T-cell (primary cell): ENCODE measurements around the gene CPNE4. TPM values are rescaled to one million over a fixed set of nuclear protein-coding genes. Genes with fewer than 3 reads are reported as not detected.

Experiments used
- ATAC-seq, 4 experiments: fragments of 200-7000 bp in 3 of 4; fragments of 150-1000 bp in 1 of 4; cut with Tn5 transposase; replicated peaks in 1 of 4; 1 replicate in 3 of 4; 2 replicates in 1 of 4; pipeline ENCODE4 v1.10.0; 2021; ENCODE audit warnings: moderate library complexity in 3 of 4, mild to moderate bottlenecking in 2 of 4, moderate number of reproducible peaks in 1 of 4
- CTCF ChIA-PET, 2 donors: fragments of 300-600 bp; sonication (Branson Sonifier 250); formaldehyde crosslinking; loops; one replicate each; lab custom pipeline; 2022; ENCODE audit warnings: antibody characterized with exemption in 2 of 2; lab: Charles Lee
- POLR2A ChIA-PET, 2 donors: fragments of 300-600 bp; sonication (Branson Sonifier 250); formaldehyde crosslinking; loops; one replicate each; lab custom pipeline; 2022; ENCODE audit warnings: antibody characterized with exemption in 2 of 2; lab: Charles Lee
- DNase-seq, 35 experiments: peaks; one replicate each; pipeline versions ENCODE4 v3.0.0 to v3.0.0-alpha.2; 2013 to 2023
- H3K27ac ChIP-seq: one replicate; pipeline ENCODE4 v1.5.1; 2013; ENCODE audit warnings: low read length
- H3K27me3 ChIP-seq, 2 experiments: replicated peaks in 1 of 2; 1 replicate in 1 of 2; 2 replicates in 1 of 2; pipeline versions ENCODE4 v1.6.1 to v1.7.0; 2013; ENCODE audit warnings: low read length in 1 of 2, mixed read lengths in 1 of 2; ENCODE audit not compliant: control insufficient read depth in 2 of 2, insufficient read depth in 2 of 2; ENCODE audit errors: extremely low read depth in 1 of 2
- H3K36me3 ChIP-seq, 2 donors: 1 replicate in 1 of 2; 2 replicates in 1 of 2; pipeline versions ENCODE4 v1.6.1 to v1.7.0; 2013; ENCODE audit warnings: low read length in 1 of 2; ENCODE audit not compliant: control insufficient read depth in 2 of 2, insufficient read depth in 1 of 2; ENCODE audit errors: extremely low read depth in 1 of 2
- H3K4me1 ChIP-seq, 2 experiments: 1 replicate in 1 of 2; 2 replicates in 1 of 2; pipeline versions ENCODE4 v1.6.1 to v1.7.0; 2013; ENCODE audit warnings: low read length in 2 of 2, mixed read lengths in 1 of 2; ENCODE audit not compliant: insufficient read depth in 2 of 2, control insufficient read depth in 1 of 2; ENCODE audit errors: extremely low read depth in 1 of 2
- H3K4me3 ChIP-seq, 2 donors: 1 replicate in 1 of 2; 2 replicates in 1 of 2; pipeline versions ENCODE4 v1.5.1 to v1.7.0; 2013; ENCODE audit warnings: mild to moderate bottlenecking in 2 of 2, low read length in 1 of 2, moderate library complexity in 1 of 2; ENCODE audit not compliant: control insufficient read depth in 1 of 2; ENCODE audit errors: extremely low read depth in 1 of 2
- H3K9me3 ChIP-seq: 2 replicates; pipeline ENCODE4 v1.7.0; 2013
- H3K27ac Mint-ChIP-seq, 2 donors: one replicate each; pipeline ENCODE4 v1.8.0; 2020 to 2021; ENCODE audit warnings: mild to moderate bottlenecking in 2 of 2, mixed read lengths in 2 of 2
- H3K27me3 Mint-ChIP-seq, 2 donors: one replicate each; pipeline ENCODE4 v1.8.0; 2021 to 2022; ENCODE audit warnings: mixed read lengths in 2 of 2
- H3K36me3 Mint-ChIP-seq: one replicate; pipeline ENCODE4 v1.8.0; 2021; ENCODE audit warnings: mixed read lengths
- H3K4me1 Mint-ChIP-seq, 3 donors: one replicate each; pipeline ENCODE4 v1.8.0; 2020 to 2022; ENCODE audit warnings: mixed read lengths in 3 of 3, mild to moderate bottlenecking in 1 of 3
- H3K4me3 Mint-ChIP-seq, 3 donors: one replicate each; pipeline ENCODE4 v1.8.0; 2020 to 2022; ENCODE audit warnings: mild to moderate bottlenecking in 3 of 3, mixed read lengths in 3 of 3, moderate library complexity in 3 of 3
- H3K9me3 Mint-ChIP-seq, 3 donors: one replicate each; pipeline ENCODE4 v1.8.0; 2020 to 2022; ENCODE audit warnings: mixed read lengths in 3 of 3
- whole genome bisulfite sequencing: methylation state at CpG from one replicate; pipeline ENCODE4 v1.1.5; 2013; ENCODE audit warnings: missing lambda C conversion rate; ENCODE audit not compliant: insufficient coverage; 5-methylcytosine and 5-hydroxymethylcytosine counted together
- total RNA-seq, 35 experiments: library from RNA in 6 of 35; stranded (reverse) in 6 of 35; fragments of 120-200 nt in 1 of 35; gene quantifications; one replicate each; pipeline versions ENCODE4 v1.2.1 to v1.2.4 and lab custom pipeline; 2013 to 2026

The CPNE4 gene
- total RNA-seq, 5 donors from 2014 or later (not counting 1 experiment from before 2014, with no cell fraction given): not detected

DNA sequence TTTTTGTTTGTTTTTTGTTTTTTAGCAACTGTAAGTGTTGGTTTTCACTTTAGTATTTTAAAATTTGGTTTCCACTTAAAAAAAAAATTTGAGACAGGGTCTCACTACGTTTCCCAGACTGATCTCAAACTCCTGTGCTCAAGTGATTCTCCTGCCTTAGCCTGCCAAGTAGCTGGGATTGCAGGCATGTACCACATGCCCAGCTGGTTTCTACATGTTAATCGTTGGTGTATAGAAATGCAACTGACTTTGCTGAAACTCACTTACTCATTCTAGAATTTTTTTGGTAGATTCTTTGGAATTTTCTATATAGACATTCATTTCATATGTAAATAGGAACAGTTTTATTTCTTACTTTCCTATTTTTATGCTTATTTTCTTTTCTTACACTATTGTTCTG, 287.3 kb downstream of the CPNE4 start:
- Mint-ChIP-seq H3K4me1 (no peaks in the 10 kb centered on the region), H3K36me3 (no peaks in the 10 kb centered on the region), H3K27ac (no peak overlapping the region), H3K9me3 (peaks cover 0 to 4% (median 0%) of the 10 kb centered on the region in 3 donors), H3K27me3 (peaks cover 6 to 16% of the 10 kb centered on the region in 2 donors), H3K4me3 (no peak overlapping the region)
- Histone ChIP-seq H3K27me3 (peaks cover 0 to 5% of the 10 kb centered on the region in 2 experiments), H3K27ac (no peak overlapping the region), H3K9me3 (no peaks in the 10 kb centered on the region), H3K4me3 (no peak overlapping the region), H3K36me3 (no peaks in the 10 kb centered on the region), H3K4me1 (no peaks in the 10 kb centered on the region)
- CTCF ChIA-PET: no interaction called here
- ATAC-seq (no peak), DNase-seq (no peak)
- no CpG with 5 or more reads among the region's 2 CpGs for WGBS
- POLR2A ChIA-PET: no interaction called here

DNA sequence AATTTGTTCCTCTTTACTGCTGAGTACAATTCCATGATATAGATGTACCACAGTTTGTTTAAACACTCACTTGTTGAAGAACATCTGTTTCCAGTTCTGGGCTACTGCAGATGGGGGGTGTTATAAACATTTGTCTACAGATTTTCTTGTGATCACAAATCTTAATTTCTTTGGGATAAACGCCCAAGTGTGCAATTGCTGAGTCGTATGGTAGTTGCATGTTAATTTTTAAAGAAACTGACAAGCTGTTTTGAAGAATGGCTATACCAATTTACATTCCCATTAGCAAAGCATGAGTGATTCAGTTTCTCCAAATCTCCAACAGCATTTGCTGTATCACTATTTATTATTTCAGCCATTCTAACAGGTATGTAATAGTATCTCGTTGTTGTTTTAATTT, 290.0 kb downstream of the CPNE4 start:
- H3K4me3 ChIP-seq: no peak overlapping the region
- Mint-ChIP-seq H3K27ac (no peak overlapping the region), H3K9me3 (peaks cover 0 to 4% (median 0%) of the 10 kb centered on the region in 3 donors), H3K4me1 (no peaks in the 10 kb centered on the region), H3K27me3 (peaks cover 3 to 6% of the 10 kb centered on the region in 2 donors), H3K36me3 (no peaks in the 10 kb centered on the region), H3K4me3 (no peak overlapping the region)
- H3K9me3 ChIP-seq: no peaks in the 10 kb centered on the region
- CTCF ChIA-PET: no interaction called here
- no peaks in the 10 kb centered on the region for H3K4me1 ChIP-seq
- no peaks in the 10 kb centered on the region for H3K36me3 ChIP-seq
- DNase-seq: no peak
- ATAC-seq: no peak
- POLR2A ChIA-PET: no interaction called here
- H3K27ac ChIP-seq: no peak overlapping the region
- 80% methylated on average over 1 of the region's 3 CpGs for WGBS
- no peaks in the 10 kb centered on the region for H3K27me3 ChIP-seq

DNA sequence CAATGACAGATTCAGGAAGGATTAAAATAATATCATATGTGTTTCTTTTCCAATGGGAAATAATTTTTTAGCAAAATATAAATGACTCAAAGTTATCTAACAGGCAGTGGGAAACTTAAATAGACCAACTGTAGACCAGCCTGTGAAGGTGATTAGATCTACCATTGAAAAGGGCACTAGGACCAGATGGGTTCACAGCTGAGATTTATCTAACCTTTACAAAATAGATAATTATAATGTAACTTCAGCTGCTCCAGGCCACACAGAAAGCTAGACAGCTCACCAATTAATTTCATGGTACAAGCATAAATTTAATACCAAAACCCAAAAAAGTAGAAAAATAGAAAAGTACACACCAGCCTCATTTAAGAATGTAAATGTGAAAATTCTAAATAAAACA, 291.7 kb downstream of the CPNE4 start:
- no peak for ATAC-seq

DNA sequence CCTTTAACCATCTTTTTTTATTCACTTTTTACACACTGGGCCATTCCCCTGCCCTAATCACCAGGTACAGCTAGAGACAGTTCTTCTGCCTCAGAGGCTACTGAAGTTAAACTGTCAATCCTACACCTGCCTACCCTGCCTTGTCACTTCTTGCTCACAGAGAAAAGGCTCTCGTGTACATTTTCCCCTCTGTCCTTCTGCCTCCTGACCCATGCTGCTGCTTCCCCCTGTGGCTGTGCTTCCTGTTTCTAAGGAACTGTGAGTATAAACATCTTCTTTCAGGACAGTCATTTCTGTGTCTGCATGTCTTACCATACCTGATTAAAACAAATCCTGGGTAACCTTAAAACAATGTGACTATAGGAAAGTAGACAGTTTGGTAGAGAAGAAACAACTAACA, 295.6 kb downstream of the CPNE4 start:
- POLR2A ChIA-PET: no interaction called here
- no peaks in the 10 kb centered on the region for H3K36me3 ChIP-seq
- H3K4me1 ChIP-seq: no peaks in the 10 kb centered on the region
- no peaks in the 10 kb centered on the region for H3K9me3 ChIP-seq
- H3K27me3 ChIP-seq: no peaks in the 10 kb centered on the region
- no peak overlapping the region for H3K4me3 Mint-ChIP-seq
- peaks cover 3 to 13% of the 10 kb centered on the region in 2 donors for H3K27me3 Mint-ChIP-seq
- 67% methylated on average over 1 of the region's 1 CpG for WGBS
- no peaks in the 10 kb centered on the region for H3K4me1 Mint-ChIP-seq
- no peaks in the 10 kb centered on the region for H3K9me3 Mint-ChIP-seq
- H3K4me3 ChIP-seq: no peak overlapping the region
- CTCF ChIA-PET: no interaction called here
- H3K27ac Mint-ChIP-seq: no peak overlapping the region
- no peaks in the 10 kb centered on the region for H3K36me3 Mint-ChIP-seq
- H3K27ac ChIP-seq: no peak overlapping the region
- no peak for ATAC-seq
- DNase-seq: no peak

More for the DNA sequence above, 291.7 kb downstream of the CPNE4 start:
- H3K9me3 ChIP-seq: no peaks in the 10 kb centered on the region
- Mint-ChIP-seq H3K27me3 (peaks cover 3 to 12% of the 10 kb centered on the region in 2 donors), H3K4me1 (no peaks in the 10 kb centered on the region), H3K9me3 (peaks cover 0 to 4% (median 0%) of the 10 kb centered on the region in 3 donors), H3K36me3 (no peaks in the 10 kb centered on the region), H3K27ac (no peak overlapping the region), H3K4me3 (no peak overlapping the region)
- H3K36me3 ChIP-seq: no peaks in the 10 kb centered on the region
- DNase-seq: no peak
- no peaks in the 10 kb centered on the region for H3K4me1 ChIP-seq
- H3K4me3 ChIP-seq: no peak overlapping the region
- no peak overlapping the region for H3K27ac ChIP-seq
- H3K27me3 ChIP-seq: no peaks in the 10 kb centered on the region
- CTCF ChIA-PET: interaction anchor here in 1 of 2 donors (0.7 kb wide), 1 partner anchor 101 kb away, joined by 3 read pairs; no protein-coding TSS in a partner anchor
- POLR2A ChIA-PET: no interaction called here

DNA sequence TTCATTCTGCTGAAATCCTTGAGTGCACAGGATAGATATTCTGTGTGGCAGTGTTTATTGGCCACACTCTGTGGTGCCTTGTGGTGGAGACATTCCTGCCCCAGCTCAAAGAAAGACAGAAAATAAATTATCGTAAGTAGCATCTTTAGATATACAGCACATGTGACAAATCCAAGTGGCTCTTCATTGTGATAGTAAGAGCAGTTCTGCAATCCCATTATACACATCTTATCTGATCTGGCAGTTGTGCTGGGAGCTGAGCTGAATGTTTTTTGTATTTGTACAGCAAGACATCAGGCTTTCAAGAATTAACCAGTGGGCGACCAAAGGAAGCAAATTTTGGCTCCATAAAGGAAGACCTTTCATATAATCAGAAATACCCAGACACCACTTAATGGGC, 296.7 kb downstream of the CPNE4 start:
- ChIA-PET POLR2A (no interaction called here), CTCF (no interaction called here)
- ATAC-seq (no peak), DNase-seq (no peak)
- no CpG with 5 or more reads among the region's 2 CpGs for WGBS
- H3K4me3 ChIP-seq: no peak overlapping the region
- Mint-ChIP-seq H3K27me3 (peaks cover 3 to 13% of the 10 kb centered on the region in 2 donors), H3K36me3 (no peaks in the 10 kb centered on the region), H3K9me3 (no peaks in the 10 kb centered on the region), H3K4me3 (no peak overlapping the region), H3K27ac (no peak overlapping the region), H3K4me1 (no peaks in the 10 kb centered on the region)
- no peaks in the 10 kb centered on the region for H3K36me3 ChIP-seq
- no peaks in the 10 kb centered on the region for H3K27me3 ChIP-seq
- H3K9me3 ChIP-seq: no peaks in the 10 kb centered on the region
- no peaks in the 10 kb centered on the region for H3K4me1 ChIP-seq
- H3K27ac ChIP-seq: no peak overlapping the region

DNA sequence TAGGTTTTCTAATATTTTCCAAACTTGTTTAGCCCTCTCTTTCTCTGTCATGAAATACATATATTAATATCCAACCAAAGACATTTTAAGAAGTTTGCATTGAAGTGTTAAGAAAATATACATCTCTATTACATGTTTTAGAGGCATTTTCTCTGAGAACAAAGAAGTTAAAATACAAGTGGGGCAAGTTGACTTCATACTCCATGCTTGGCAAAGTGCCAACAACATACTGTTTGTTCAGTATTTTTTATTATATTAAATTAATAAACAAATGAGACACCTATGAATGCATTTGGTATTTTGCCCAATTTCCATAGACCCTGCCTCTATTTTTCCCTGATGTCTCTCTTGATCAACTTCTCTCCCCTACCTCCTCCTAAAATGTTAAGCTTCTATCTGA, 299.3 kb downstream of the CPNE4 start:
- H3K4me3 Mint-ChIP-seq: no peak overlapping the region

DNA sequence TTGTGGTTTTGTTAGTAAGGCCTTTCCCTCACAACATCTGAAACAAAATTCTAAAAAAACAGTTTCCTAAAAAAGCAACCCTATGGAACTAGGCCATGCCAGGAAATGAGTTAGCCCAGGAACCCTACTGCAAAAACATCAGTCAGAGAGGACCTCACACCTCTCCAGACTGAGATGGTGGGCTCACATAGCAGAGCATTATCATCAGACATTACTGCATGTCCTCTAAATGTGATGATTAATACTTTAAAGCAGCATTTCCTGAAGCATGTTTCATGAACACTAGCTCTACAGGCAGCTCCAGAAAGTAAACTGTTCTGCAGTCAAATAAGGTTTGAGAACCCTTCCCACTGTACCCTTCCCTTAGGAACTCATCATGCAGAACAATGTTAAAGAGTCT, 299.7 kb downstream of the CPNE4 start:
- peaks cover 3 to 7% of the 10 kb centered on the region in 2 donors for H3K27me3 Mint-ChIP-seq
- CTCF ChIA-PET: no interaction called here
- Histone ChIP-seq H3K27ac (no peak overlapping the region), H3K27me3 (no peaks in the 10 kb centered on the region), H3K36me3 (no peaks in the 10 kb centered on the region), H3K4me3 (no peak overlapping the region), H3K4me1 (no peaks in the 10 kb centered on the region), H3K9me3 (no peaks in the 10 kb centered on the region)
- H3K36me3 Mint-ChIP-seq: no peaks in the 10 kb centered on the region
- H3K4me3 Mint-ChIP-seq: no peak overlapping the region
- H3K4me1 Mint-ChIP-seq: no peaks in the 10 kb centered on the region
- ATAC-seq (no peak), DNase-seq (no peak)
- no peak overlapping the region for H3K27ac Mint-ChIP-seq
- POLR2A ChIA-PET: no interaction called here
- H3K9me3 Mint-ChIP-seq: no peaks in the 10 kb centered on the region

More for the DNA sequence above, 299.3 kb downstream of the CPNE4 start:
- DNase-seq (no peak), ATAC-seq (no peak)
- Mint-ChIP-seq H3K9me3 (no peaks in the 10 kb centered on the region), H3K27ac (no peak overlapping the region), H3K27me3 (peaks cover 3 to 10% of the 10 kb centered on the region in 2 donors), H3K4me1 (no peaks in the 10 kb centered on the region), H3K36me3 (no peaks in the 10 kb centered on the region)
- POLR2A ChIA-PET: no interaction called here
- H3K36me3 ChIP-seq: no peaks in the 10 kb centered on the region
- CTCF ChIA-PET: no interaction called here
- no peak overlapping the region for H3K27ac ChIP-seq
- H3K27me3 ChIP-seq: no peaks in the 10 kb centered on the region
- no peaks in the 10 kb centered on the region for H3K4me1 ChIP-seq
- no peak overlapping the region for H3K4me3 ChIP-seq
- H3K9me3 ChIP-seq: no peaks in the 10 kb centered on the region
